Measurements from ENCODE around the gene PHF24. TPM values are rescaled to one million over a fixed set of nuclear protein-coding genes. Genes with fewer than 3 reads are reported as not detected.

The PHF24 gene
- total RNA-seq, 4 donors from 2014 or later = 0.16 to 0.27 TPM; not detected in 2

DNA sequence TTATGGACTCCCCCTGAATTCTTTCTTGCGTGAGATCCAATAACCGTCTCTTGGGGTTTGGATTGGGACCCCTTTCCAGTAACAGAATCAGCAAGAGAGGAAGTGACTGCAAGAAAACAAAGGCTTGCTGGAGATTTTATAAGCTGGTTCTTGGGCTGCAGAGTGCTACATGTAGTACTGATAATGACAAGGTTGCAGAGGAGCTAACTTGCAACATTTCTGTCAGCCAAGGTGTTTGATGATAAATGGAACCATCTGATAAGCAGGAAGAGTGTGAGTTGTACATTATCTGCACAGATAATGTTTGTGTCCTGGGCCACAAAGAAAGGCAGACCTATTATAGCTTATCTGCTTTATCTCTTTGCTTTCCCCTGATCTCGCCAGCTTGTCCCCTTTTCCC lies 68.6 kb downstream of the PHF24 start:
- in situ Hi-C loops (cut with MboI; ENCODE audit: low pct_ligation_motif_present in 1 of 4, low pct_unique_long_range_greater_than_20kb in 1 of 4, low sequenced_read_pairs in 3 of 4) = no loop called here

DNA sequence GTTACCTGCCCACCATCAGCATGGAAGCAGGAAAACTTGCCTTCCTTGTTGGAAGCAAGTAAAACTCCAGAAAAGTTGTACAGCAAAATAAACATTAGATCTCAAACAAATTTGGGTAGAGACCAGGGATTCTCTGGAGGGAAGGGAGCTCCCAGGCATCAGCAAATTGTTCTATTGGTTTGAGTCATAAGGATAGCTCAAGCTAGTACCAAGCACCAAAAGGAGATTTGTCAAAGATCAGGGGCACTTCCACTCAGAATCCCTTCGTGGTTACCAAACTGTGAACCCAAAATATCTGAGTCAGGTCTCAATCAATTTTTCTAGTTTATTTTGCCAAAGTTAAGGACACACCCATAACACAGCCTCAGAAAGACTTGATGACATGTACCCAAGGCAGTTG lies 69.3 kb downstream of the PHF24 start:
- in situ Hi-C loops (cut with MboI; ENCODE audit: low pct_ligation_motif_present in 1 of 4, low pct_unique_long_range_greater_than_20kb in 1 of 4, low sequenced_read_pairs in 3 of 4) = no loop called here

More for the DNA sequence above, 68.6 kb downstream of the PHF24 start:
- intact Hi-C loops (cut with DNase I; ENCODE audit: low total_unique reads) = no loop called here
- Histone ChIP-seq H3K27me3 (no peaks in the 10 kb centered on the region), H3K27ac (no peak overlapping the region), H3K4me3 (no peak overlapping the region), H3K9me3 (no peaks in the 10 kb centered on the region), H3K4me1 (no peaks in the 10 kb centered on the region), H3K36me3 (no peaks in the 10 kb centered on the region)
- DNase-seq = no peak
- TF ChIP-seq, protein P1, sequence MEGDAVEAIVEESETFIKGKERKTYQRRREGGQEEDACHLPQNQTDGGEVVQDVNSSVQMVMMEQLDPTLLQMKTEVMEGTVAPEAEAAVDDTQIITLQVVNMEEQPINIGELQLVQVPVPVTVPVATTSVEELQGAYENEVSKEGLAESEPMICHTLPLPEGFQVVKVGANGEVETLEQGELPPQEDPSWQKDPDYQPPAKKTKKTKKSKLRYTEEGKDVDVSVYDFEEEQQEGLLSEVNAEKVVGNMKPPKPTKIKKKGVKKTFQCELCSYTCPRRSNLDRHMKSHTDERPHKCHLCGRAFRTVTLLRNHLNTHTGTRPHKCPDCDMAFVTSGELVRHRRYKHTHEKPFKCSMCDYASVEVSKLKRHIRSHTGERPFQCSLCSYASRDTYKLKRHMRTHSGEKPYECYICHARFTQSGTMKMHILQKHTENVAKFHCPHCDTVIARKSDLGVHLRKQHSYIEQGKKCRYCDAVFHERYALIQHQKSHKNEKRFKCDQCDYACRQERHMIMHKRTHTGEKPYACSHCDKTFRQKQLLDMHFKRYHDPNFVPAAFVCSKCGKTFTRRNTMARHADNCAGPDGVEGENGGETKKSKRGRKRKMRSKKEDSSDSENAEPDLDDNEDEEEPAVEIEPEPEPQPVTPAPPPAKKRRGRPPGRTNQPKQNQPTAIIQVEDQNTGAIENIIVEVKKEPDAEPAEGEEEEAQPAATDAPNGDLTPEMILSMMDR (IDR thresholded peaks at IDR 0.05) = no peak
- TF ChIP-seq POLR2AphosphoS5 (IDR thresholded peaks at IDR 0.05) (no peak), POLR2A (IDR thresholded peaks at IDR 0.05) (no peak), EP300 (IDR thresholded peaks at IDR 0.05; ENCODE audit: low read depth) (no peak)
- WGBS, 2 donors (ENCODE audit: low coverage in 1 of 2) = 79 to 89% methylated on average over 3 of the region's 3 CpGs

DNA sequence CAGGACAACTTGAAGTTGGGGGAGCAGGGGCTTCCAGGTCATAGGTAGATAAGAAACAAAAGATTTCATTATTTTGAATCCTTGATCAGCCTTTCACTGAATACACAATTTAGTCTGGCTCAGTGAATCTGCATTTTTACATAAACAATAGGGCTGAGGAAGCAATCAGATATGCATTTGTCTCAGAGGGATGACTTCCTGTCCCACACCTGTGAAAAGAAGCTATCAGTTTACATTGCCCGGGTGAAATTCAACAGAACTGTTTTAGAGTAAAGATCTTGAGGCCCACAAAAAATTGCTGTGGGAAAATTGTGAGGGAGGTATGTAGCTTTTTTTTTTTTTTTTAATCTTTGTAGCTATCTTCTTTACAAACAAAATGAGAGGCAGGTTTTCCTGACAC lies 69.8 kb downstream of the PHF24 start:
- no peaks in the 10 kb centered on the region for H3K4me1 ChIP-seq
- 40 to 42% methylated on average over 1 of the region's 1 CpG for WGBS, 2 donors (ENCODE audit: low coverage in 1 of 2)
- no peak for TF ChIP-seq EP300 (IDR thresholded peaks at IDR 0.05; ENCODE audit: low read depth)
- TF ChIP-seq POLR2A (IDR thresholded peaks at IDR 0.05) = no peak
- TF ChIP-seq POLR2AphosphoS5 (IDR thresholded peaks at IDR 0.05) = no peak
- TF ChIP-seq, protein P1 (IDR thresholded peaks at IDR 0.05) = no peak
- no peak for DNase-seq
- no peak overlapping the region for H3K27ac ChIP-seq
- no peaks in the 10 kb centered on the region for H3K36me3 ChIP-seq
- intact Hi-C loops (cut with DNase I; ENCODE audit: low total_unique reads) (no loop called here), in situ Hi-C loops (cut with MboI; ENCODE audit: low pct_ligation_motif_present in 1 of 4, low pct_unique_long_range_greater_than_20kb in 1 of 4, low sequenced_read_pairs in 3 of 4) (no loop called here)
- no peaks in the 10 kb centered on the region for H3K9me3 ChIP-seq
- H3K4me3 ChIP-seq = no peak overlapping the region
- no peaks in the 10 kb centered on the region for H3K27me3 ChIP-seq

More for the DNA sequence above, 69.3 kb downstream of the PHF24 start:
- Histone ChIP-seq H3K9me3 (no peaks in the 10 kb centered on the region), H3K4me3 (no peak overlapping the region), H3K36me3 (no peaks in the 10 kb centered on the region), H3K27ac (no peak overlapping the region), H3K4me1 (no peaks in the 10 kb centered on the region), H3K27me3 (no peaks in the 10 kb centered on the region)
- 50 to 79% methylated on average over 1 of the region's 1 CpG for WGBS, 2 donors (ENCODE audit: low coverage in 1 of 2)
- intact Hi-C loops (cut with DNase I; ENCODE audit: low total_unique reads) = no loop called here
- no peak for TF ChIP-seq POLR2AphosphoS5 (IDR thresholded peaks at IDR 0.05)
- no peak for TF ChIP-seq POLR2A (IDR thresholded peaks at IDR 0.05)
- no peak for TF ChIP-seq EP300 (IDR thresholded peaks at IDR 0.05; ENCODE audit: low read depth)
- TF ChIP-seq, protein P1 (IDR thresholded peaks at IDR 0.05) = no peak
- no peak for DNase-seq

DNA sequence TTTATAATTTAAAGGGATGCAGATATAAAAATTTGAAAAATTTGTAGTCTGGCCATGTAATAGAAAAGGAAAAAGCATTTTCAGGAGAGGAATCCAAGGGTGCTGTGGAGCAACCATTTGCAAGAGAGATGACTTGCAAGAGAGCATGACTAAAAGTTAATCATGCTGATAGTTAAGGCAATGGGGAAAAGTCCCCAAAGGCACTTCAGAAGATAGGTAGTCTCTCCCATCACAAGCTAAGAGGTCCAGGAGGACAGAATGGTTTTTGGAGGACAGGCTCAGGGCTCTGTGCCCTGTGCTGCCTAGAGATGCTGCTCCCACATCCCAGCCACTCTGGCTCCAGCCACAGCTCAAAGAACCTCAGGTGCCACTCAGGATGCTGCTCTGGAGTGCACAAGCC lies 70.3 kb downstream of the PHF24 start:
- in situ Hi-C loops (cut with MboI; ENCODE audit: low pct_ligation_motif_present in 1 of 4, low pct_unique_long_range_greater_than_20kb in 1 of 4, low sequenced_read_pairs in 3 of 4) = no loop called here
- no peak for DNase-seq
- Histone ChIP-seq H3K27me3 (no peaks in the 10 kb centered on the region), H3K4me1 (no peaks in the 10 kb centered on the region), H3K9me3 (no peaks in the 10 kb centered on the region), H3K27ac (no peak overlapping the region), H3K4me3 (no peak overlapping the region), H3K36me3 (no peaks in the 10 kb centered on the region)
- TF ChIP-seq, protein P1 (IDR thresholded peaks at IDR 0.05) = no peak
- TF ChIP-seq POLR2A (IDR thresholded peaks at IDR 0.05) = no peak
- TF ChIP-seq EP300 (IDR thresholded peaks at IDR 0.05; ENCODE audit: low read depth) = no peak
- no peak for TF ChIP-seq POLR2AphosphoS5 (IDR thresholded peaks at IDR 0.05)
- intact Hi-C loops (cut with DNase I; ENCODE audit: low total_unique reads) = no loop called here
